ENCODE results near the gene NTNG1. TPM values are rescaled to one million over a fixed set of nuclear protein-coding genes. Genes with fewer than 3 reads are reported as not detected.

Gene NTNG1
- total and polyA plus RNA-seq, 9 donors, result 0.28 to 9.1 (median 0.97) TPM

DNA sequence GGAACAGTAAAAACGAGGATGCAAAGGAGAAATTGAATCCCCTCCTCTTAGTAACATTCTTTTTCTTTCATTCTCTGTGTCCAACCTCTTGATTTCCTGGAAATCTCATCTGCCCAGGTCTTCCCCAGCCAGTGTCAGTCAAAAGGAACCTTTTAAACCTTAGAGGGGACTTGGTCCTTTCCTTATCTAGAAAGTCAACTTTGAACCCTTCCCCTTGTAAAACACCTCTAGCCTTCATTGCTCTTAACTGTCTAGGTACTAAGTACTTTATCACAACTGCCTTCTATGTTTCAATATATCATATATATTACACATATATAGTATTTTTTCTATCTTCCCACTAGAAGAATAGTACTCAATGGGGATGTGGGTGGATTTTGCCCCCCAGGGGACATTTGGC lies 282.1 kb downstream of the NTNG1 start:
- no peak for DNase-seq
- TF ChIP-seq EP300 (IDR thresholded peaks at IDR 0.05) (no peak), POLR2A (IDR thresholded peaks at IDR 0.05) (no peak)
- TF ChIP-seq, protein P1, sequence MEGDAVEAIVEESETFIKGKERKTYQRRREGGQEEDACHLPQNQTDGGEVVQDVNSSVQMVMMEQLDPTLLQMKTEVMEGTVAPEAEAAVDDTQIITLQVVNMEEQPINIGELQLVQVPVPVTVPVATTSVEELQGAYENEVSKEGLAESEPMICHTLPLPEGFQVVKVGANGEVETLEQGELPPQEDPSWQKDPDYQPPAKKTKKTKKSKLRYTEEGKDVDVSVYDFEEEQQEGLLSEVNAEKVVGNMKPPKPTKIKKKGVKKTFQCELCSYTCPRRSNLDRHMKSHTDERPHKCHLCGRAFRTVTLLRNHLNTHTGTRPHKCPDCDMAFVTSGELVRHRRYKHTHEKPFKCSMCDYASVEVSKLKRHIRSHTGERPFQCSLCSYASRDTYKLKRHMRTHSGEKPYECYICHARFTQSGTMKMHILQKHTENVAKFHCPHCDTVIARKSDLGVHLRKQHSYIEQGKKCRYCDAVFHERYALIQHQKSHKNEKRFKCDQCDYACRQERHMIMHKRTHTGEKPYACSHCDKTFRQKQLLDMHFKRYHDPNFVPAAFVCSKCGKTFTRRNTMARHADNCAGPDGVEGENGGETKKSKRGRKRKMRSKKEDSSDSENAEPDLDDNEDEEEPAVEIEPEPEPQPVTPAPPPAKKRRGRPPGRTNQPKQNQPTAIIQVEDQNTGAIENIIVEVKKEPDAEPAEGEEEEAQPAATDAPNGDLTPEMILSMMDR (IDR thresholded peaks at IDR 0.05), result no peak
- no peaks in the 10 kb centered on the region for H3K27me3 ChIP-seq
- H3K4me3 ChIP-seq, result no peak overlapping the region
- no peaks in the 10 kb centered on the region for H3K9me3 ChIP-seq
- H3K27ac ChIP-seq, result no peak overlapping the region
- WGBS, 3 donors, result 52 to 65% (median 57%) methylated on average over 1 of the region's 1 CpG
- intact Hi-C loops (cut with DNase I), result no loop called here
- H3K36me3 ChIP-seq, result no peaks in the 10 kb centered on the region
- H3K4me1 ChIP-seq (ENCODE audit: insufficient read depth), result no peaks in the 10 kb centered on the region

DNA sequence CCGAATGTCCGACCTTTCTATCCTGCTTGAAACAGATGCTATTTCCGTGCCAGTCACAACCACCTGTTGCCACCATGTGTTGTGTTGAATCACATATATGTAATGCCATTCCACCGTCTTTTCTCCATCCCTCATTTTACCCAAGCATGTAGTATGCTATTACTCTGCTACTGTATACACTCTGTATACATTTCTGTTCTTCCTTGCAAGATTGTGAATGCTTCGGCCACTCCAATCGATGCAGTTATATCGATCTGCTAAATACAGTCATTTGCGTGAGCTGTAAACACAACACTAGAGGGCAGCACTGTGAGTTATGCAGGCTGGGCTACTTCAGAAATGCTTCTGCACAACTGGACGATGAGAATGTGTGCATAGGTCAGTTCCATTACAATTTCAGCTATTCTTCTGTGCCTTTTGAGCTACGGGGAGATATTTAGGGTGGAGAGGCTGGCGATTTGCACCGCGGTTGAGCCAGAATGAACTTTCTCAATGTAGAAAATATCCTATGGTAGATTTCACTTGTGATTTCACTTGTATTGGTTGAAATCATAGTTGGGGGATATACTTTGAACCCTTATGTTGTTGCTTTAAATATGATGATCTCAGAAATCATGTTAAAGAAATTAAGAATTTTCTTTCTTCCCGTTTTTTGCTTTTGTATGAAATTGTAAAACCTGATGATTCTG lies 289.8 kb downstream of the NTNG1 start:
- Histone ChIP-seq H3K36me3 (no peaks in the 10 kb centered on the region), H3K27me3 (no peaks in the 10 kb centered on the region), H3K9me3 (no peaks in the 10 kb centered on the region), H3K4me1 (ENCODE audit: insufficient read depth) (no peaks in the 10 kb centered on the region), H3K4me3 (no peak overlapping the region), H3K27ac (no peak overlapping the region)
- intact Hi-C loops (cut with DNase I), result no loop called here
- no peak for DNase-seq
- WGBS, 3 donors, result 60 to 69% (median 69%) methylated on average over 14 of the region's 14 CpGs
- TF ChIP-seq EP300 (IDR thresholded peaks at IDR 0.05), result no peak
- no peak for TF ChIP-seq POLR2A (IDR thresholded peaks at IDR 0.05)
- TF ChIP-seq, protein P1 (IDR thresholded peaks at IDR 0.05), result no peak

DNA sequence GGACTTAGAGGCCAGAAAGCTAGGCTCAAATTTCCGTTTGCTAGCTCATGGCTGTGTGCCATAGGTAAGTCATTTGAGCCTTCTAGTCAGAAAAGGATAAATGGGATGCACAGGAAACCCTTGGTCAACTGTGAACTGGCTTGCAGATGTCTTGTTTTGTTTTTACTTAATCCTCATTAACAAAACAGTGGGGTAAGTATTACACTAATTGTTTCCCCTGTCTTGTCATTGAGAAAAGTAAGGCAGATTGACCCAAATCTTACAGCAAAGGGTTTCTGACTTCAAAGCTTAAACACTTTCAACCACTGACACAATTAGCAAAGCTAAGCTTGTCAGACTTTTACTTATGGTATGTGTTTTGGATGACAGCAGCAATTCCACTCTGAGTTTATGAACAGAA lies 291.3 kb downstream of the NTNG1 start:
- no peak overlapping the region for H3K27ac ChIP-seq
- no peak for TF ChIP-seq EP300 (IDR thresholded peaks at IDR 0.05)
- TF ChIP-seq POLR2A (IDR thresholded peaks at IDR 0.05), result no peak
- TF ChIP-seq, protein P1 (IDR thresholded peaks at IDR 0.05), result no peak
- intact Hi-C loops (cut with DNase I), result no loop called here
- no peaks in the 10 kb centered on the region for H3K4me1 ChIP-seq (ENCODE audit: insufficient read depth)
- no peak for DNase-seq
- no peaks in the 10 kb centered on the region for H3K27me3 ChIP-seq
- no peaks in the 10 kb centered on the region for H3K9me3 ChIP-seq
- WGBS, 3 donors, result 16 to 30% (median 22%) methylated on average over 1 of the region's 1 CpG
- no peak overlapping the region for H3K4me3 ChIP-seq
- H3K36me3 ChIP-seq, result no peaks in the 10 kb centered on the region

DNA sequence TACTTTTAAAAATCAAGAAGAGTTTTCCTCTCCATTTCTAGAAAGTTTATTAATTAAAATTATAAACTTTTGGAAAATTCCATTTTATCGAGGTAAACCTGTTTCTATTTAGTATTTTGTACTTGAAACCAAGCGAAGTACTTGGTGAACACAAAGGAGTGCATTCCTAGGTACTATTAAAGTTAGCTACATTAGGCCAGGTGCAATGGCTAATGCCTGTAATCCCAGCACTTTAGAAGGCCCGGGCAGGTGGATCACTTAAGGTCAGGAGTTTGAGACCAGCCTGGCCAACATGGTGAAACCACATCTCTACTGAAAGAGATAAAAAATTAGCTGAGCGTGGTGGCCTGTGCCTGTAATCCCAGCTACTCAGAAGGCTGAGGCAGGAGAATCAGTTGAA lies 292.2 kb downstream of the NTNG1 start:
- no peaks in the 10 kb centered on the region for H3K9me3 ChIP-seq

More for the DNA sequence above, 292.2 kb downstream of the NTNG1 start:
- Histone ChIP-seq H3K27me3 (no peaks in the 10 kb centered on the region), H3K27ac (no peak overlapping the region), H3K4me1 (ENCODE audit: insufficient read depth) (no peaks in the 10 kb centered on the region), H3K4me3 (no peak overlapping the region), H3K36me3 (no peaks in the 10 kb centered on the region)
- intact Hi-C loops (cut with DNase I), result no loop called here
- 88 to 90% (median 90%) methylated on average over 4 of the region's 4 CpGs for WGBS, 3 donors
- TF ChIP-seq, protein P1 (IDR thresholded peaks at IDR 0.05), result no peak
- TF ChIP-seq EP300 (IDR thresholded peaks at IDR 0.05) (no peak), POLR2A (IDR thresholded peaks at IDR 0.05) (no peak)
- no peak for DNase-seq

Measured in ovary (tissue), 9 donors.